Urinary bladder (tissue), 4 donors: Measurements from ENCODE around the gene GGNBP2. TPM values are rescaled to one million over a fixed set of nuclear protein-coding genes. Genes with fewer than 3 reads are reported as not detected.

Experiments used
- DNase-seq: peaks from one replicate; pipeline ENCODE4 v3.0.0-alpha.2; 2015; ENCODE audit errors: extremely low spot score
- H3K27ac ChIP-seq: one replicate; pipeline ENCODE4 v1.5.1; 2013; ENCODE audit warnings: low read depth, mild to moderate bottlenecking, moderate library complexity
- H3K36me3 ChIP-seq: one replicate; pipeline ENCODE4 v1.6.1; 2013; ENCODE audit warnings: mild to moderate bottlenecking, moderate library complexity; ENCODE audit not compliant: insufficient read depth
- H3K4me1 ChIP-seq: one replicate; pipeline ENCODE4 v1.6.1; 2013; ENCODE audit warnings: mild to moderate bottlenecking, moderate library complexity; ENCODE audit not compliant: insufficient read depth
- H3K4me3 ChIP-seq: one replicate; pipeline ENCODE4 v1.5.1; 2013; ENCODE audit warnings: low read depth, low read length
- WGBS: extraction: QIAGEN DNeasy Blood & Tissue Kit; methylation state at CpG from one replicate; pipeline ENCODE4 v1.1.7; 2013; 5-methylcytosine and 5-hydroxymethylcytosine counted together
- polyA plus RNA-seq: library from polyadenylated mRNA; stranded (reverse); fragments of 200-250 nt; gene quantifications from one replicate; pipeline ENCODE4 v1.2.3, GENCODE V29; 2013
- total RNA-seq: library from RNA; depleted of rRNA; stranded (reverse); fragments of >200 nt; gene quantifications from one replicate; pipeline ENCODE4 v1.2.3, GENCODE V29; 2014
- donor health status: healthy with polysubstance abuse.
- donor health status: healthy.

GGNBP2 gene
- total and polyA plus RNA-seq, 2 donors: 46.4 to 86.5 TPM

DNA sequence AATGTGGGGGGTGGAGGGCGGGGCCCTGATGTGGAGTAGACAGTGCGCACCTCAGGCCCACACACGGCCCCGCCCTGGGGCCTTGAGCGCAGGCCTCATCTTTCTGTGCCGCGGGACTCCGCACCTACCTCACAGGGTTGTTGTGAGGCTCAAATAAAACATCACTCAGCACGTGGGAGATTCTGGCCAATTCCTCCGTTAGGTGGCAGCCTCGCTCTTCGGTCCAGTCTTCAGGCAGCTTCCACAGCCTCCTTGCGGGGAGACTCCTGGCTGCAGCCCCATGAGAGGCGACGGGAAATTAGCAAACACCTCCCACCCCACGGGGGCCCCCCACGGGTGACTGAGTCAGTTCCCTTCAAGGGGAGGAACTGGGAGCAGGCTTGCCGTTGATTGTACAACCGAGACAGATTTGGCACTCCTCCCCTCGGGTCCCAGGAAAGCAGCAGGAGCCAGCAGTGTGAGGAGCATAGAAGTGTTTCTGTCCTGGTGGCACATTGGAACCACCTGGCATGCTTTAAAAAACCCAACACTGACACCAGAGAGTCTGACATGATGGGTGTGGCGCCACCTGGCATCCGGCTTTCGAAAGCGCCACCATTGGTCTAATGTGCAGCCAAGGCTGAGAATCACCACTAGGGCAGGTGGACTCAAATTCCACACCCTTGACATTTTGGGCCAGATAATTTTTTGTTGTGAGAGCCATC, 64.2 kb downstream of the GGNBP2 start:
- H3K27ac ChIP-seq: no peak overlapping the region
- H3K36me3 ChIP-seq: no peaks in the 10 kb centered on the region
- DNase-seq: no peak
- H3K4me3 ChIP-seq: no peak overlapping the region
- WGBS: 35% methylated on average over 24 of the region's 24 CpGs
- H3K4me1 ChIP-seq: no peaks in the 10 kb centered on the region

DNA sequence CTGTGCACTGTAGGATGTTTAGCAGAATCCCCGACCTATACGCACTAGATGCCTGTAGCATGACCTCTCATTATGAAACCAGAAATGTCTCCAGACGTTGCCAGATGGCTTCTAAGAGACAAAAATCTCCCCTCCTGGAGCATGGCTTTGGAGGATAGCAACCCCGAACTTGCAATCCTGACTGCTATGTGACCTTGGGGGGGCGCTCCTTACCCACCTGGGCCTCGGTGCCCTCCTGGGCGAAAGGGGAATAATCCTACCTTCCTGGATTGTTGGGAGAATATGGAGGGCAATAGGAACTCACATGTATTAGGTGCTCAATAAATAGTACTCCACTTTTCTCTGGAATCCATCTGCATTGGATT, 64.8 kb downstream of the GGNBP2 start:
- Histone ChIP-seq H3K27ac (no peak overlapping the region), H3K4me1 (no peaks in the 10 kb centered on the region), H3K4me3 (no peak overlapping the region), H3K36me3 (no peaks in the 10 kb centered on the region)
- no peak for DNase-seq
- WGBS: 74% methylated on average over 7 of the region's 7 CpGs

DNA sequence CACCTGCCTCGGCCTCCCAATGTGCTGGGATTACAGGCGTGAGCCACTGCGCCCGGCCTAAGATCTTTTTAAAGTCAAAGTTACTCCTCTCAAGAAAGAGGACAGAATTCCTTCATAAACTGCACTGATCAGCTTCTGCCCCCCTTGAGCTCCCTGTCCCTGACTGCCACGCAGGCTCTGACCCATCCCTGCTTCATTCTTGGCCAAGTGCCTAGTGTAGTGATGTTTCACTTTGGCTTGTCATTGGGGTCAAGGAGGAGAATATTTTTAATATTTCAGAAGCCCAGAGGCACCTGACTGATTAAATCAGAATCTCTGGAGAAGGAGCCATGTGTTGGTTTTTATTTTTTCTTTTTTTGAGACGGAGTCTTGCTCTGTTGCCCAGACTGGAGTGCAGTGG, 65.8 kb downstream of the GGNBP2 start:
- no peak overlapping the region for H3K4me3 ChIP-seq
- no peaks in the 10 kb centered on the region for H3K36me3 ChIP-seq
- no peak for DNase-seq
- no peaks in the 10 kb centered on the region for H3K4me1 ChIP-seq
- no peak overlapping the region for H3K27ac ChIP-seq
- WGBS: 72% methylated on average over 6 of the region's 6 CpGs

DNA sequence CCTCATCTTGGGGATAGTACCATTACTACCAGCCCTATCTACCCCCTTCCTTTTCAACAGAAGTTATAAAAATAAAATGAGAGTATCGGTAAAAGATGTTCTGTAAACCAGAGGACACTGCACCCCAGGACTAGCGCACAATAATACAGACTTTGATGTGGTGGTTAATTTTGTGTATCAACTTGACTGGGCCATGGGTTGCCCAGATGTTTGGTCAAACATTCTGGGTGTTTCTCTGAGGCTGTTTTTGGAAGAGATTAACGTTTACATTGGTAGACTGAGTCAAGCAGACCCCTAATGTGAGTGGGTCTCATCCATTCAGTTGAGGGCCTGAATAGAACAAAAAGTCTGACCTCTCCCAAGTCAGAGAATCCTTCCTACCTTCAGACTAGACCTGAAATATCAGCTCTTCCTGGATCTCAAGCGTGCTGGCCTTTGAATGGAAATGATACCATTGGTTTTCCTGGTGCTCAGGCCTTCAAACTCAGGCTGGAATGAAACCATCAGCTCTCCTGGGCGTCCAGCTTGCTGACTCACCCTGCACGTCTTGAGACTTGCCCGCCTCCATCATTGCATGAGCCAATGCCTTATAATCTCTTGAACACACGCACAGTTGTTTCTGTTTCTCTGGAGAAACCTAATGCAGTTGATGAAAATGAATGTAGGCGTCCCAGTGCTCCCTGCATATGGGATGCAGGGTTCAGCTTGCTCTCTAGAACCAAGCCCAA, 66.8 kb downstream of the GGNBP2 start:
- Histone ChIP-seq H3K4me3 (no peak overlapping the region), H3K36me3 (no peaks in the 10 kb centered on the region), H3K4me1 (no peaks in the 10 kb centered on the region), H3K27ac (no peak overlapping the region)
- no peak for DNase-seq
- 70% methylated on average over 9 of the region's 9 CpGs for WGBS

DNA sequence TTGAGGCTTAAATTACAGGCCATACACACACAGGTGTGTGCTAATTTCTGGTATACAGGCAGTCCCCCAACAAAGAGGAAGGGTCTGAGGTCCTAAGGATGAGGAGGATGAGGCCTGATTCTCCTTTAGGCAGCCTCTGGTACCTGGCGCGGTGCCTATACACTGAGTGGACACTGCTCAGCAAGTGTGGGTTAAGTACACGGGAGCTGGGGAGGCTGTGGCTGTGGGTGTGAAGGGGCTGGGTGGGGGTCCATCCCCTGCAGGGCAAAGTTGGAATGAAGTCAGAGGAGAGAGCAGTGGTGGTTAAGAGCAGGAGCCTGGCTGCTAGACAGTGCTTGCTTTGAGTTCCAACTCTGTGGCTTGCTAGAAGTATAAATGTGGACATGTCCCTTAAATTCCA, 67.6 kb downstream of the GGNBP2 start:
- Histone ChIP-seq H3K27ac (no peak overlapping the region), H3K36me3 (no peaks in the 10 kb centered on the region), H3K4me3 (no peak overlapping the region), H3K4me1 (no peaks in the 10 kb centered on the region)
- 75% methylated on average over 3 of the region's 3 CpGs for WGBS
- DNase-seq: no peak

DNA sequence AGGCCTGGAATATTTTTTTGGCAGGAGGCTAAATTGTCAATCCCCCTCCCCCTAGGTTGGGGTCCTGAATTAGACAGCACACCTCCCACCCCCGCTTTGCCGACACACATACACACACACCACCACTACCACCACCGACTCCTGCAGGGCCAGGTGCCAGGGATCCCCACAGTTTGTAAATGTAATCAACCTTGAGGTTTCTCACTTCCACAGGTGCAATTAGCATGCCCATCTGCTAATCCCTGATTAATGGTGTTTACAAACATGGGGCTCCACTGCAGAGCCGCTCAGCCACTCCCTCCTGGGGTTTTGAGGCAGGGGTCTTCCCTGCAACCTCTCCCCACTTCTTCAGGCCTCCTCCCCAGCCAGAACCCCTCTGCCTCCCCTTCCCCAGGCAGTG, 68.4 kb downstream of the GGNBP2 start:
- DNase-seq: no peak
- H3K4me3 ChIP-seq: no peak overlapping the region
- H3K27ac ChIP-seq: no peak overlapping the region
- no peaks in the 10 kb centered on the region for H3K4me1 ChIP-seq
- WGBS: 42% methylated on average over 4 of the region's 4 CpGs
- H3K36me3 ChIP-seq: no peaks in the 10 kb centered on the region

DNA sequence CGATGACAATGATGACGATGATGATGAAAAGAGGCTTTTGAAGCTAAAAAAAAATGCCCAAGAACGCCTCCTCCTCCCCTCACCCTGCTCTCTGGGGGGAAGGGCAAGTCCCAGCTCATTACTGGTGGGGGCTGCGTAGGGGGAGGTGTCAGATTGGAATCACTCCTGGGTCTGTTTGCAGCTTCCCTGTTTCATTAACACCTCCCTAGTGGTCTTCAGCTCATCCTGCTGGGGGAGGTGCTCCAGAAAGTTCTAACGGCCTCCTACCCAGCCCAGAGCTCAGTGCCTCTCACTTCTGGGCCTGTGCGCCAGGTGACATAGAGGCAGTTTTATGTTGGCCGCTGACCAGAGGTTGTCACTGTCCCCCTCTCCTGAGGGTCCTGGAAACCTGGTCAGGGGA, 69.4 kb downstream of the GGNBP2 start:
- DNase-seq: no peak
- Histone ChIP-seq H3K4me1 (no peaks in the 10 kb centered on the region), H3K36me3 (no peaks in the 10 kb centered on the region), H3K27ac (no peak overlapping the region), H3K4me3 (no peak overlapping the region)
- 60% methylated on average over 7 of the region's 7 CpGs for WGBS

DNA sequence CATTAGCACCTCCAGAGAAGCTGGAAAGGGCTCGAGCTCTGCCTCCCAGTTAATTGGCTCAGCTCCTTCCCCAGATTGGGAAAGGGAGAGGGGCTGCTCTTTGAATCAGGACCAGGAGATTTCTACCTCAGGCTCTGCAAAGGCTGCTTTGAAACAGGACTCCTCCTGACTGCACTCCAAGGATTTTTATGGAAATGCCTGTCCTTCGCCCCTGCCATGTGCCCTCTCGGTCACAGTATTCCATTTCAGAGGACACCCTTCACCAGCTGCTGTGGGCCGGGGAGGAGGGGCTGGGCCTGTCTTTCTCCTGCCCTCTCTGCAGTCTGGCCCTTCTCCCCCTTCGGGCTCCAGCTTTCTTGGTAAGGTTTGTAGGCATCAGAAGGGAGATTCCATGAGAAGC, 70.2 kb downstream of the GGNBP2 start:
- 25% methylated on average over 5 of the region's 5 CpGs for WGBS
- Histone ChIP-seq H3K36me3 (no peaks in the 10 kb centered on the region), H3K27ac (no peak overlapping the region), H3K4me1 (no peaks in the 10 kb centered on the region), H3K4me3 (no peak overlapping the region)
- no peak for DNase-seq

DNA sequence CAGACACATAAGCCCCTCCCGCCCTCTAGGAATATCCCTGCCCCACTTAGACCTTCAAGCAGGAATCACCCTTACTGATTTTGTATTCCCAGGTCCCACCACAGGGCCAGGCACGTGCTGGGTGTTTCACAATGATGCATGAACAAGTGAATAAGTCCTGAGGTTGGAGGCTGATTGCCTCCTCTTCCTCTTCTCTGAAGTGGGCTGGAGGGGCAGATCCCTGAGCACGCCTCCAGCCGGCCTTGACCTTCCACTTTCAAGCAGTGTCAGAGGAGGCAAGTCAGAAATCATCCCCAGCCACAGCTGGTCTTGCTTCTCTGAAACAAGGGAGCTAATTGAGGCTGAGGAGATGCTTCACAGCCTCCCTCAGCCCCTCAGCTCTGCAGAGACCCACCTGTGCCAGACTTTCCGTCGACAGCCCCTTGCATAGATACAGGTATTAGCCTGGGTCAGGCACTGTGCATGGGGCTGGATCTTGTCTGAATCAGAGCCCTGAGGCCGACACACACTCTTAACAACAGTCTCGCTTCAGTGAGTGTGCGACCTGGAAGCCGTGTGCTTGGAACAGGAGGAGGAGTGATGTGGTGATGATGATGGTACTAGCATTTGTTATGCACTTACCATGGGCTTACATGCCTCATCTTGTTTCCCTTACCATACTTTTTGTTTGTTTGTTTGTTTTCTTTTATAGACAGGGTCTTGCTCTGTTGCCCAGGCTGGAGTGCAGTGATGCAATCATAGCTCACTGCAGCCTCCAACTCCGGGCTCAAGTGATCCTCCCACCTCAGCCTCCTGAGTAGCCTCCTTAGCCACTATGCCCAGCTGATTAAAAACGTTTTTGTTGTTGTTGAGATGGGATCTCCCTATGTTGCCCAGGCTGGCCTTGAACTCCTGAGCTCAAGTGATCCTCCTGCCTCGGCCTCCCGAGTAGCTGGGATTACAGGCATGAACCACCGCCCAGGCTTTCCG, 71.6 kb downstream of the GGNBP2 start:
- Histone ChIP-seq H3K27ac (no peak overlapping the region), H3K4me3 (no peak overlapping the region), H3K36me3 (no peaks in the 10 kb centered on the region), H3K4me1 (no peaks in the 10 kb centered on the region)
- 81% methylated on average over 16 of the region's 16 CpGs for WGBS
- DNase-seq: no peak

DNA sequence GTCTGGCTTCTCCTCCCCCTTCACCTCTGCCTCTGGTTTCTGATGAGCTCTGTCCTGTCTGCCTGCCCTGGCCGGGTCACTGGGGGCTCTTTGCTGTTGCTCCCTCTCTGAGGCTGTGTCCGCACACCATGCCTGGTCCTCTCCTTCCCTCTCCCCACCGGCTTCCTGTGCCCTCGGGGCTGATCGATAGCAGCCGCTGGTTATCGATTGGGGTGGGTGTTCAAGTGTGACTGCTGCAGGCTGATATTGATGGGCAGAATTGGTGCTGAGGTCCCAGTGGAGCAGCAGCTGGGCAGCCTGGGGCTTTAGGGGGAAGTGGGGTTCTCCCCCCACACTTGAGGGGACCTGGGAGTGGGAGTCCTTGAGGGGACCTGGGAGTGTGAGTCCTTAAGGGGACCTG, 73.1 kb downstream of the GGNBP2 start:
- DNase-seq: no peak
- Histone ChIP-seq H3K27ac (no peak overlapping the region), H3K4me3 (no peak overlapping the region), H3K4me1 (no peaks in the 10 kb centered on the region), H3K36me3 (no peaks in the 10 kb centered on the region)
- 82% methylated on average over 7 of the region's 7 CpGs for WGBS

DNA sequence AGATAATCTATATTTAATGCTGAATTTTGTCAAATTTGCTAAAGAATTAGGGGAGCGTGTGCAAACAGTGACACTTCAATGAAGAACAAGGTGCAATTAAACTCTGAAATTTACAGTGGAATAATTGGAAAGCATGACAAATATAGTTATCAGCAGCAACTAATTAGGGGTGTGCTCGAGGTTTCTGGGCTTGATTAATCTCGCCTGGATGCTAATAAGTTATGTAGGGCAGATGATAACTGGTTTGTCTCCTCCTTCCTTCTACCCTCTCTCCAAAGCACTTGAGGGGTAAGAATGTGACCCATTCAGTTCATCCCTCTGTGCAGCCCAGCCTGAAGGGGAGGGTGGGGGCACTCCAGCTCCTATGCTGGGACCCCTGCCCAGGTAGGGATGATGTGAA, 78.6 kb downstream of the GGNBP2 start:
- no peak for DNase-seq
- 87% methylated on average over 3 of the region's 3 CpGs for WGBS
- Histone ChIP-seq H3K36me3 (no peaks in the 10 kb centered on the region), H3K27ac (no peak overlapping the region), H3K4me1 (no peaks in the 10 kb centered on the region), H3K4me3 (no peak overlapping the region)

DNA sequence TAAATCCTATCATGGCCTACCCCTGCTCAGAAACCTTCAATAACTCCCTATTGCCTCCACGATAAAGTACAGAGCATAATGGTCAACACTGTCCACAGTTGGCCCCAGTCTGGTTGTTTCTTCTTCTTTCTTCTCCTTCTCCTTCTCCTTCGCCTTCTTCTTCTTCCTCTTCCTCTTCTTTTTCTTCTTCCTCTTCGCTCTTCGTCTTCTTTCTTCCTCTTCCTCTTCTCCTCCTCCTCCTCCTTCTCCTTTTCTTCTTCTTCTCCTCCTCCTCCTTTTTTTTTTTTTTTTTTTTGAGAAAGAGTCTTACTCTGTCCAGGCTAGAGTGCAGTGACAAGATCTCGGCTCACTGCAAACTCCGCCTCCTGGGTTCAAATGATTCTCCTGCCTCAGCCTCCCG, 80.5 kb downstream of the GGNBP2 start:
- Histone ChIP-seq H3K4me1 (no peaks in the 10 kb centered on the region), H3K36me3 (no peaks in the 10 kb centered on the region), H3K27ac (no peak overlapping the region), H3K4me3 (no peak overlapping the region)
- DNase-seq: no peak
- 77% methylated on average over 7 of the region's 7 CpGs for WGBS

DNA sequence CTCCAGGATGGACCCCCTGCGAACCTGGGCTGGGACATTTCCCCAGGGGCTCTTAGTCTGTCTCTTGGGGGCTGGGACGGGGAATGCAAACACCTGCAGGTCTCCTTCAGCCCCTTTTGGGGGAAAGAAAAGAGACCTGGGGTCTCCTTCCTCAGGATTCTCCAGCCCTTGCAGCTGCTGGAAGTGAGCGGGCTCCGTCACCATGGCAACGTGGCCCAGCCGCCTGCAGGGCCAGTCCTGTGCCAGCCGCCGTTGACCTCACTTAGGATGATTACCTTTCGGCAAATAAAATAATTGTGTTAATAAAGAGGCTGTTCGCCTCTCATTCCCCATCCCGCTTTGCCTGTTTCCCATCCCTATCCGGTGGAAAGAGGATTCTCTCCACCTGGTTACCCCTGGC, 82.4 kb downstream of the GGNBP2 start:
- WGBS: 63% methylated on average over 12 of the region's 12 CpGs
- no peak overlapping the region for H3K27ac ChIP-seq

DNA sequence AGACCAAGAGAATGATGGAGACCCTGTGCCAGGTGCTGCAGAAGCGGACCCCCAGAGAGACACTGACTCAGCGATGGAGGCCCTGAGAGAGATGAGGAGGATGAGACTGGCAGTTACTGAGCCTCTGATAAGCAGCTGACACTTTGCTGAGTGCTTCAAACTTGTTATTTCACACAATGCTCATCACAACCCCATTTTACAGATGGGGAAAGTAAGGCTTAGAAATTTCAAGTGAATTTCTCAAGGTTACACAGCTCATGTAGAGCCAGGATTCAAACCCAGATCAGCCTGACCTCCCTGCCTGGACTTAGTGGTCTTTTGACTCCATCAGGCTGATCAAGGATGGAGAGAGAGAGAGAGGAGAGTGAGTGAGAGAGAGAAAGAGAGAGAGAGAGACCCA, 83.9 kb downstream of the GGNBP2 start:
- WGBS: 94% methylated on average over 2 of the region's 2 CpGs
- Histone ChIP-seq H3K4me1 (no peaks in the 10 kb centered on the region), H3K4me3 (no peak overlapping the region), H3K27ac (no peak overlapping the region), H3K36me3 (no peaks in the 10 kb centered on the region)
- DNase-seq: no peak

More for the DNA sequence above, 82.4 kb downstream of the GGNBP2 start:
- DNase-seq: no peak
- no peak overlapping the region for H3K4me3 ChIP-seq
- H3K36me3 ChIP-seq: no peaks in the 10 kb centered on the region
- H3K4me1 ChIP-seq: no peaks in the 10 kb centered on the region
